Immature natural killer cell (primary cell): ENCODE measurements around the gene PACS1. TPM values are rescaled to one million over a fixed set of nuclear protein-coding genes. Genes with fewer than 3 reads are reported as not detected.
"Not testable (repeated sequence)": the region's sequence is repeated elsewhere in the genome, so short reads cannot be mapped to it uniquely, and the experiment has no call there.

Source experiments
- DNase-seq, 3 donors: peaks; one replicate each; pipeline ENCODE4 v3.0.0; 2022; ENCODE audit warnings: mixed read lengths in 1 of 3
- H3K27ac Mint-ChIP-seq, 6 donors: one replicate each; pipeline ENCODE4 v1.8.0; 2020; ENCODE audit warnings: mixed read lengths in 6 of 6, mild to moderate bottlenecking in 5 of 6, inconsistent platforms in 4 of 6, moderate library complexity in 3 of 6
- H3K27me3 Mint-ChIP-seq, 3 donors: one replicate each; pipeline ENCODE4 v1.8.0; 2020 to 2021; ENCODE audit warnings: low read depth in 3 of 3, mild to moderate bottlenecking in 3 of 3, mixed read lengths in 3 of 3, moderate library complexity in 3 of 3, inconsistent platforms in 1 of 3
- H3K36me3 Mint-ChIP-seq, 3 donors: one replicate each; pipeline ENCODE4 v1.8.0; 2020; ENCODE audit warnings: mixed read lengths in 3 of 3, inconsistent platforms in 2 of 3, mild to moderate bottlenecking in 2 of 3
- H3K4me1 Mint-ChIP-seq, 2 donors: one replicate each; pipeline ENCODE4 v1.8.0; 2020; ENCODE audit warnings: inconsistent platforms in 2 of 2, mild to moderate bottlenecking in 2 of 2, mixed read lengths in 2 of 2, moderate library complexity in 1 of 2
- H3K4me3 Mint-ChIP-seq, 5 donors: one replicate each; pipeline ENCODE4 v1.8.0; 2020; ENCODE audit warnings: mild to moderate bottlenecking in 5 of 5, mixed read lengths in 5 of 5, inconsistent platforms in 3 of 5, moderate library complexity in 3 of 5
- H3K9me3 Mint-ChIP-seq, 6 donors: one replicate each; pipeline ENCODE4 v1.8.0; 2020; ENCODE audit warnings: mild to moderate bottlenecking in 6 of 6, mixed read lengths in 6 of 6, inconsistent platforms in 4 of 6, moderate library complexity in 3 of 6
- polyA plus RNA-seq, 3 donors: library from polyadenylated mRNA; unstranded; fragments of 300-500 nt; fragmentation: Illumina TruSeq; gene quantifications; one replicate each; pipeline ENCODE4 v1.2.3, GENCODE V29; 2021

The PACS1 gene
- polyA plus RNA-seq, 3 donors from 2014 or later = 10.0 to 72.3 (median 23.9) TPM

DNA sequence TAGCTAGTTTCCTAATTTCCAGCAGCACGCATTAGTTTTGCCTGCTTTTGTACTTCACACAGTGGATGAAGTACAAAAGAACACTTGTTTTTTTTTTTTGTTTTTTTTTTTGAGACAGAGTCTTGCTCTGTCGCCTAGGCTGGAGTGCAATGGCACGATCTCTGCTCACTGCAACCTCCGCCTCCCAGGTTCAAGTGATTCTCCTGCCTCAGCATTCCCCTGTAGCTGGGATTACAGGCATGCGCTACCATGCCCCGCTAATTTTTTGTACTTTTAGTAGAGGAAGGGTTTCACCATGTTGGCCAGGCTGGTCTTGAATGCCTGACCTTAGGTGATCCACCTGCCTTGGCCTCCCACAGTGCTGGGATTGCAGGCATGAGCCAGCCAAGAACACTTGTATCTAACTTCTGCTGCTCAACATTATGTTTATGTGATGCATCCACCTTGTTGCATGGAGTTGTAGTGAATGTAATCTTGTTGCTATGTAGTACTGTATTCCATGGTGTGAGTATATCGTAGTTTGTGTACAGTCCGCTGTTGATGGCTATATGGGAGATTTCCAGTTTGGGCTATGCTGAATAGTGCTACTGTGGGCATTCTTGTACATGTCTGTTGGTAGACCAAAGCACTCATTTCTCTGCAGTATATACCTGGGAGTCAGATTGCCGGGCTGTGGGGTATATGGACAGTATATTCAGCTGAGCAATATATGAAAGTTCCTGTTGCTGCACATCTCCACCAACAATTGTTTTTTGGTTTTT, 17.3 kb downstream of the PACS1 start:
- Mint-ChIP-seq H3K4me1 (peaks cover 28 to 55% of the 10 kb centered on the region in 2 donors), H3K9me3 (no peaks in the 10 kb centered on the region), H3K4me3 (no peak overlapping the region), H3K27ac (peak overlapping the region in 4 of 6 donors; percentile 36 to 77 (median 50)), H3K27me3 (peaks cover 0 to 3% (median 0%) of the 10 kb centered on the region in 3 donors), H3K36me3 (no peaks in the 10 kb centered on the region)
- DNase-seq = no peak

DNA sequence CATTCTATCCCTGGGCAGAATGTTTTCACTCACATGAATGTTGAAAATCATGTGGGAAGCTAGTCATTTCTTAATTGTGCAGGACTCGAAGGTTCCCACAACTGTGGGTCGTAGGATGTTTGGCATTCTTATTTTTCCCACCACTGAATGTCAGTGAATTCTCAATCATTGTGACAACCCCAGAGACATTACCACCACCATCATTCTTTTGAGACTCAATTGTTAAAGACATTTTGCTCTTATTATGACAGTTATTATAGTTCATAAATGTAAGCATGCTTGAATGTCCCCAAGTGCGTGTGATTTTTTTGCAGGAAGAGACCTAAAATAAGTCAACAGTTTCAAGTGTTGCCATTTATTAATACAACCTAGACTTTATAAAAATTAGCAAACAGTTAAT, 19.0 kb downstream of the PACS1 start:
- H3K4me1 Mint-ChIP-seq = peaks cover 17 to 40% of the 10 kb centered on the region in 2 donors

GRCh38 chr11:66090288-66090687, 20.2 kb downstream of the PACS1 start:
- H3K36me3 Mint-ChIP-seq = no peaks in the 10 kb centered on the region
- H3K9me3 Mint-ChIP-seq = no peaks in the 10 kb centered on the region
- peaks cover 11 to 29% of the 10 kb centered on the region in 2 donors for H3K4me1 Mint-ChIP-seq
- H3K27ac Mint-ChIP-seq = no peak overlapping the region
- no peak overlapping the region for H3K4me3 Mint-ChIP-seq
- no peak for DNase-seq
- peaks cover 0 to 2% (median 0%) of the 10 kb centered on the region in 3 donors for H3K27me3 Mint-ChIP-seq

More for the DNA sequence above, 19.0 kb downstream of the PACS1 start:
- Mint-ChIP-seq H3K36me3 (no peaks in the 10 kb centered on the region), H3K27me3 (peaks cover 0 to 2% (median 0%) of the 10 kb centered on the region in 3 donors), H3K4me3 (no peak overlapping the region), H3K27ac (peak overlapping the region in 2 of 6 donors; percentile 17 to 35), H3K9me3 (no peaks in the 10 kb centered on the region)
- DNase-seq = no peak

DNA sequence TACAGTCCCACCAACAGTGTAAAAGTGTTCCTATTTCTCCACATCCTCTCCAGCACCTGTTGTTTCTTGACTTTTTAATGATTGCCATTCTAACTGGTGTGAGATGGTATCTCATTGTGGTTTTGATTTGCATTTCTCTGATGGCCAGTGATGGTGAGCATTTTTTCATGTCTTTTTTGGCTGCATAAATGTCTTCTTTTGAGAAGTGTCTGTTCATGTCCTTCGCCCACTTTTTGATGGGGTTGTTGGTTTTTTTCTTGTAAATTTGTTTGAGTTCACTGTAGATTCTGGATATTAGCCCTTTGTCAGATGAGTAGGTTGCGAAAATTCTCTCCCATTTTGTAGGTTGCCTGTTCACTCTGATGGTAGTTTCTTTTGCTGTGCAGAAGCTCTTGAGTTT, 22.1 kb downstream of the PACS1 start:
- not testable (repeated sequence) for H3K27me3 Mint-ChIP-seq

DNA sequence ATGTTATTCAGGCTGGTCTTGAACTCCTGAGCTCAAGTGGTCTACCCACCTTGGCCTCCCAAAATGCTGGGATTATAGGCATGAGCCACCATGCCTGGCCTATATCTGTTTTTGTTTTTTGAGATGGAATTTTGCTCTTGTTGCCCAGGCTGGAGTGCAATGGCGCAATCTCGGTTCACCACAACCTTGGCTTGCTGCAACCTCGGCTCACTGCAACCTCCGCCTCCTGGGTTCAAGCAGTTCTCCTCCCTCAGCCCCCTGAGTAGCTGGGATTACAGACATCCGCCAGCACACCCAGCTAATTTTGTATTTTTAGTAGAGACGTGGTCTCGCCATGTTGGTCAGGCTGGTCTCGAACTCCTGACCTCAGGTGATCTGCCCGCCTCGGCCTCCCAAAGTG, 29.7 kb downstream of the PACS1 start:
- Mint-ChIP-seq H3K27ac (peak overlapping the region; percentile 86 to 97 (median 90)), H3K4me1 (peaks cover 47 to 53% of the 10 kb centered on the region in 2 donors)
- H3K9me3 Mint-ChIP-seq, H3K27me3 Mint-ChIP-seq, H3K4me3 Mint-ChIP-seq, DNase-seq, H3K36me3 Mint-ChIP-seq: not testable (repeated sequence)

More for the DNA sequence above, 22.1 kb downstream of the PACS1 start:
- not testable (repeated sequence) for H3K27ac Mint-ChIP-seq, DNase-seq, H3K36me3 Mint-ChIP-seq, H3K9me3 Mint-ChIP-seq, H3K4me3 Mint-ChIP-seq
- H3K4me1 Mint-ChIP-seq = peaks cover 13 to 22% of the 10 kb centered on the region in 2 donors

GRCh38 chr11:66100272-66101065, 30.4 kb downstream of the PACS1 start:
- peak overlapping the region; percentile 86 to 97 (median 90) for H3K27ac Mint-ChIP-seq
- peaks cover 53 to 60% of the 10 kb centered on the region in 2 donors for H3K4me1 Mint-ChIP-seq
- peak overlapping the region; percentile 76 to 89 (median 85) for H3K4me3 Mint-ChIP-seq
- no peaks in the 10 kb centered on the region for H3K9me3 Mint-ChIP-seq
- peaks cover 0 to 3% (median 0%) of the 10 kb centered on the region in 3 donors for H3K27me3 Mint-ChIP-seq
- H3K36me3 Mint-ChIP-seq = peaks cover 0 to 6% (median 0%) of the 10 kb centered on the region in 3 donors
- peak; percentile 56 to 62 (median 57) for DNase-seq

GRCh38 chr11:66101066-66101464, 31.0 kb downstream of the PACS1 start:
- H3K4me3 Mint-ChIP-seq = peak overlapping the region; percentile 76 to 89 (median 85)
- H3K27me3 Mint-ChIP-seq = peaks cover 0 to 3% (median 0%) of the 10 kb centered on the region in 3 donors
- H3K4me1 Mint-ChIP-seq = peaks cover 59 to 66% of the 10 kb centered on the region in 2 donors
- H3K9me3 Mint-ChIP-seq = no peaks in the 10 kb centered on the region
- H3K27ac Mint-ChIP-seq = peak overlapping the region; percentile 86 to 97 (median 90)
- peaks cover 0 to 6% (median 0%) of the 10 kb centered on the region in 3 donors for H3K36me3 Mint-ChIP-seq
- peak in 1 of 3 donors; percentile 38 for DNase-seq

- Mint-ChIP-seq H3K27ac (peak overlapping the region in 5 of 6 donors; percentile 57 to 87 (median 61)), H3K9me3 (no peaks in the 10 kb centered on the region), H3K4me1 (peaks cover 75 to 84% of the 10 kb centered on the region in 2 donors), H3K4me3 (peak overlapping the region in 2 of 5 donors; percentile 3 to 21), H3K27me3 (peaks cover 0 to 3% (median 0%) of the 10 kb centered on the region in 3 donors), H3K36me3 (peaks cover 0 to 12% (median 0%) of the 10 kb centered on the region in 3 donors)
- DNase-seq = no peak
Measured at GRCh38 chr11:66104057-66104638, 34.1 kb downstream of the PACS1 start.

DNA sequence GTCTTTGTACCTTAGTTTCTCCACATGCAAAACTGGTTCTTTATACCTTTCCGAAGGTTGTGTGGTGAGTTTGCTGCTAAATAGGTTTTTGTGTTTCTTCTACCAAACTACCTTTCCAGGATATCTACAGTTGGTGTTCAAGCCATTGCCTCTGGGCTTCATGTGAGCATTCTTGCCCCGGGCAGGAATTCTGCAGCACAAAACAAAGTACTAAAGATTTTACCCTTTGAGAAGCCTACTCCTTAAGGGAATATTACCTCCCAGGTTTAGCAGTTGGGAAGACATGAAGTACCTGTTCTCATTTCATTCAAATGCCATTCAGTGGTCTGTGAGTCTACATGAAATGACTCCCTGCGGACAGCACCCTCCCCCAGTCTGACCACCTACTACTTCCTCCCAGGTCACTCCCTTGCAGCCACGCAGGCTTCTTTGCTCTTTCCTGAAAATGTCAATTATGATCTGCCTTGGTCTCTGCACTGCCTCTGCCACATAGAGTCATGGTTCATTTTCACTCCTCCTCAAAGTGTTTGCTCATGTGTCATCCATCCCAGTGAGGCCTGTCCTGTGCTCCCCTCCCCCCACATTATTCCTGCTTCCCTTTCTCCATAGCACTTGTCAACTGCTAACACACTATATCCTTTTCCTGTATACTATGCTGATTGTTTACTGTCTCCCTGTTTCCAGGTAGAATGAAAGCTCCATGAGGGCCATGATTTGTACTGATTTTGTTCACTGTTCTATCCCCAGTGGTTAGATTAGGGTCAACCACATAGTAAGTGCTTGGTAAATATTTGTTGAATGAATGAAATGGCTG, 36.9 kb downstream of the PACS1 start:
- H3K27me3 Mint-ChIP-seq = peaks cover 0 to 3% (median 0%) of the 10 kb centered on the region in 3 donors
- H3K27ac Mint-ChIP-seq = peak overlapping the region; percentile 80 to 94 (median 88)
- no peaks in the 10 kb centered on the region for H3K9me3 Mint-ChIP-seq
- H3K36me3 Mint-ChIP-seq = peaks cover 0 to 12% (median 0%) of the 10 kb centered on the region in 3 donors
- H3K4me1 Mint-ChIP-seq = peaks cover 70 to 89% of the 10 kb centered on the region in 2 donors
- H3K4me3 Mint-ChIP-seq = peak overlapping the region; percentile 53 to 88 (median 73)
- DNase-seq = no peak

DNA sequence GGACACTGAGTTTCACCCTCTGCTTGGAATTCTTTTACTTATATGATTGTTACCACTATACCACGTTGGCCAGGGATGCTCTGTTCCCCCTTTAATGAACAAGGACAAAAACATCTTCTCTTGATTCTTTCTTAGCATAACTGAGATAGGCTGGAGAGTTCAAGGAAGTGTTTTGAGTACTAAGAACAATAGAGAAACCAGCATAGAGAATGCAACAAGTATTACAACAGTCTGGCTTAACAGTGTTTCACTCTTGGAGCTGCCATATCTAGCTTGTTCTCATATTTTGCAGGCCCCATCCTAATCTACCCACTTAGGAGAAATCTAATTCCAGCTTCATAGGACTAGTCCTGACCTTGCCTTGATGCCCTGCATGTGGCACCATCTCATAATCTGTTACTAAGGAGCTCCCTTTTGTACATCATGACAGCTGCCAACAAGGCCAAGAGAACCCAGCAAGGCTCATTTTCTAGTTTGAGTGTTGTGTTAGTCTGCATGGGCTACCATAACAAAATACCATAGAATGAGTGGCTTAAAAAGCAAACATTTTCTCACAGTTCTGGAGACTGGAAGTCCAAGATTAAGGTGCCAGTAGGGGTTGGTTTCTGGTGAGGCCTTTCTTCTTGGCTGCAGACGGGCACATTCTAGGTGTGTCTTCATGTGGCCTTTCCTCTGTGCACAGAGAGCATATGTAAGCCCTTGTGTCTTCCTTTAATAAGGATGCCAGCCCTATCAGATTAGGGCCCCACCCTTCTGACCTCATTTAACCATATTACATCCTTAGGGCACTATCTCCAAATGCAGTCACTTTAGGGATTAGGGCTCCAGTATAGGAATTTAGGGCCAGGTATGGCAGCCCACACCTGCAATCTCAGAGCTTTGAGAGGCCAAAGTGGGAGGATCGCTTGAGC, 37.8 kb downstream of the PACS1 start:
- H3K9me3 Mint-ChIP-seq = no peaks in the 10 kb centered on the region
- no peak for DNase-seq
- peak overlapping the region; percentile 80 to 94 (median 88) for H3K27ac Mint-ChIP-seq
- H3K4me3 Mint-ChIP-seq = peak overlapping the region; percentile 53 to 88 (median 73)
- peaks cover 0 to 3% (median 0%) of the 10 kb centered on the region in 3 donors for H3K27me3 Mint-ChIP-seq
- H3K36me3 Mint-ChIP-seq = peaks cover 0 to 12% (median 0%) of the 10 kb centered on the region in 3 donors
- peaks cover 77 to 93% of the 10 kb centered on the region in 2 donors for H3K4me1 Mint-ChIP-seq

DNA sequence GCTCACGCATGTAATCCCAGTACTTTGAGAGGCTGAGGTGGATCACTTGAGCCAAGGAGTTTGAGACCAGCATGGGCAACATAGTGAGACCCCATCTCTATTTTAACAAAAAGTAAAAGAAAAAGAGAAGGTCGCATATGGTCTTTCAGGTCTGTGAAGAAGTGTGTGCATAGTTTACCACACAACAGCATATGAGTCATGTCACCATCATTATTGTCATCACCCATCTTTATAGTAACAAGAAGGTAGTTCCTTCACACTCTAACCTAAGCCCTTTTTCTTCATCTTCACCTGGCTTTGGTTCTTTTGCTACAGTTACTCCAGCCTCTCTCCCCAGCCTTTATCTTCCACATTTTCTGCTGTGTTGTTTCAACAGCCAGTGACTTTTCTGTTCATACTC, 39.2 kb downstream of the PACS1 start:
- Mint-ChIP-seq H3K27ac (peak overlapping the region; percentile 75 to 94 (median 87)), H3K36me3 (peaks cover 0 to 9% (median 0%) of the 10 kb centered on the region in 3 donors), H3K4me3 (peak overlapping the region in 1 of 5 donors; percentile 1), H3K4me1 (peaks cover 83 to 94% of the 10 kb centered on the region in 2 donors), H3K27me3 (peaks cover 0 to under 1% (median 0%) of the 10 kb centered on the region in 3 donors), H3K9me3 (no peaks in the 10 kb centered on the region)
- DNase-seq = no peak

DNA sequence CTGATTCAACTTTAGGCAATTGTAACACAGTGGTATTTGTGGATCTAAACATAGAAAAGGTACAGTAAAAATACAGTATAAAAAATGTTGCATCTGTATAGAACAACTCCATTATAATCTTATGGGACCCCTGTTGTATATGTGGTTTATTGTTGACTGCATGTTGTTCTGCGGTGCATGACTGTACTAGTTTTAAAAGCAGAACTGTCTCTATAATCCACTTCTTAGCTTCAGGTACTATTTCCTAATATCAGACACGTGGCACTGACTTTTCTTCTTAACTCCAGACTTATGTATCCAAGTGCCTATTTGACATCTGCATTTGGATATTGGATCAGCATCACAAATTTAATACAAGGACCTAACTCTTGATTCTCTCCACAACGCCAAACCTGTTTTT, 41.1 kb downstream of the PACS1 start:
- no peaks in the 10 kb centered on the region for H3K9me3 Mint-ChIP-seq
- H3K27me3 Mint-ChIP-seq = no peaks in the 10 kb centered on the region
- H3K4me1 Mint-ChIP-seq = peaks cover 84 to 94% of the 10 kb centered on the region in 2 donors
- DNase-seq = no peak
- H3K27ac Mint-ChIP-seq = peak overlapping the region; percentile 9 to 83 (median 32)
- H3K36me3 Mint-ChIP-seq = peaks cover 0 to 6% (median 0%) of the 10 kb centered on the region in 3 donors
- no peak overlapping the region for H3K4me3 Mint-ChIP-seq
